Neural cell (in vitro differentiated cells): ENCODE results near the gene ACP4. TPM values are rescaled to one million over a fixed set of nuclear protein-coding genes. Genes with fewer than 3 reads are reported as not detected.

Experiments
- H2AFZ ChIP-seq: fragments of 200-600, 300-800 bp; sonication (generic), shearing (Covaris generic); 2 replicates; pipeline ENCODE4 v1.6.0; 2014; ENCODE audit warnings: low read depth, mild to moderate bottlenecking, antibody characterized with exemption, low read length, moderate library complexity
- H3F3A ChIP-seq: fragments of 200-600 bp; shearing (Covaris generic); 2 replicates; pipeline ENCODE4 v1.6.1; 2016; ENCODE audit warnings: mild to moderate bottlenecking, moderate library complexity, mixed read lengths, antibody characterized with exemption, low read length; ENCODE audit not compliant: insufficient read depth, poor library complexity, severe bottlenecking
- H3K27ac ChIP-seq: fragments of 200-600, 300-800 bp; sonication (generic), shearing (Covaris generic); 2 replicates; pipeline ENCODE4 v1.5.1; 2014; ENCODE audit warnings: mild to moderate bottlenecking, low read length, moderate library complexity
- H3K27me3 ChIP-seq: fragments of 300-800, 200-600 bp; sonication (generic), shearing (Covaris generic); 2 replicates; pipeline ENCODE4 v1.6.0; 2014; ENCODE audit warnings: mild to moderate bottlenecking, low read depth, low read length, moderate library complexity; ENCODE audit not compliant: insufficient read depth
- H3K36me3 ChIP-seq: fragments of 300-800, 200-600 bp; sonication (generic), shearing (Covaris generic); 2 replicates; pipeline ENCODE4 v1.5.1; 2014; ENCODE audit warnings: mild to moderate bottlenecking, antibody characterized with exemption, low read length, moderate library complexity; ENCODE audit not compliant: insufficient read depth
- H3K4me2 ChIP-seq: fragments of 300-800, 200-600 bp; sonication (generic), shearing (Covaris generic); 2 replicates; pipeline ENCODE4 v1.6.0; 2014; ENCODE audit warnings: mild to moderate bottlenecking, low read length
- H3K4me3 ChIP-seq: fragments of 300-800, 200-600 bp; sonication (generic), shearing (Covaris generic); 2 replicates; pipeline ENCODE4 v1.5.1; 2014; ENCODE audit warnings: mild to moderate bottlenecking, low read length, moderate library complexity
- H3K79me2 ChIP-seq: fragments of 200-600 bp; shearing (Covaris generic); replicated peaks from 2 replicates; pipeline ENCODE4 v1.6.0; 2014; ENCODE audit warnings: mild to moderate bottlenecking, low read length, moderate library complexity; ENCODE audit not compliant: insufficient read depth
- H3K9ac ChIP-seq: fragments of 300-800, 200-600 bp; sonication (generic), shearing (Covaris generic); 2 replicates; pipeline ENCODE4 v1.6.1; 2016; ENCODE audit warnings: mild to moderate bottlenecking, low read length, mixed read lengths
- H3K9me2 ChIP-seq: fragments of 200-600 bp; shearing (Covaris generic); 2 replicates; pipeline ENCODE4 v1.6.1; 2016; ENCODE audit warnings: mild to moderate bottlenecking, low read length, mixed read lengths; ENCODE audit not compliant: insufficient read depth
- H3K9me3 ChIP-seq: fragments of 200-600, 300-800 bp; sonication (generic), shearing (Covaris generic); 2 replicates; pipeline ENCODE4 v1.6.1; 2016; ENCODE audit warnings: mild to moderate bottlenecking, mixed run types, low read length, moderate library complexity, mixed read lengths
- H4K20me1 ChIP-seq: fragments of 200-600 bp; shearing (Covaris generic); 2 replicates; pipeline ENCODE4 v1.6.1; 2016; ENCODE audit warnings: mild to moderate bottlenecking, mixed run types; ENCODE audit not compliant: insufficient read depth
- EP300 ChIP-seq: fragments of 450-650 bp; conservative IDR thresholded peaks from 2 replicates; pipeline ENCODE4 v1.6.1; 2014; ENCODE audit warnings: antibody characterized with exemption, mild to moderate bottlenecking, moderate library complexity; ENCODE audit not compliant: poor library complexity, severe bottlenecking
- EZH2 ChIP-seq: fragments of 200-600, 300-800 bp; shearing (Covaris generic), sonication (generic); IDR thresholded peaks from 2 replicates; pipeline ENCODE4 v1.6.1; 2014; ENCODE audit warnings: antibody characterized with exemption, low read length, borderline replicate concordance, mild to moderate bottlenecking; ENCODE audit not compliant: insufficient read depth, poor library complexity, severe bottlenecking
- RAD21 ChIP-seq: fragments of 450-650 bp; conservative IDR thresholded peaks from 2 replicates; pipeline ENCODE4 v1.6.1; 2014; ENCODE audit warnings: antibody characterized with exemption, mild to moderate bottlenecking, moderate library complexity
- TAF1 ChIP-seq: IDR thresholded peaks from 2 replicates; pipeline ENCODE4 v1.6.1; 2012; ENCODE audit warnings: low read depth
- polyA plus RNA-seq: library from polyadenylated mRNA; depleted of rRNA; stranded (reverse); fragments of >200 nt; gene quantifications from 2 replicates; pipeline ENCODE4 v1.2.3, GENCODE V29; 2014
- small RNA-seq, 3 experiments: library from RNA; depleted of rRNA; stranded (forward); fragments of <200 nt; gene quantifications; one replicate each; pipeline ENCODE3, GENCODE V24; 2012
- TF ChIP-seq, protein P1 (sequence below): fragments of 450-650 bp; IDR thresholded peaks from 2 replicates; pipeline ENCODE4 v1.5.1; 2014; ENCODE audit warnings: antibody characterized with exemption, mild to moderate bottlenecking, moderate library complexity; ENCODE audit not compliant: poor library complexity, severe bottlenecking
- TF ChIP-seq, protein P2 (sequence below): IDR thresholded peaks from 2 replicates; pipeline ENCODE4 v1.6.1; 2012; ENCODE audit warnings: borderline replicate concordance

ACP4 gene
- polyA plus RNA-seq, 1 donor from 2014 or later: not detected

DNA sequence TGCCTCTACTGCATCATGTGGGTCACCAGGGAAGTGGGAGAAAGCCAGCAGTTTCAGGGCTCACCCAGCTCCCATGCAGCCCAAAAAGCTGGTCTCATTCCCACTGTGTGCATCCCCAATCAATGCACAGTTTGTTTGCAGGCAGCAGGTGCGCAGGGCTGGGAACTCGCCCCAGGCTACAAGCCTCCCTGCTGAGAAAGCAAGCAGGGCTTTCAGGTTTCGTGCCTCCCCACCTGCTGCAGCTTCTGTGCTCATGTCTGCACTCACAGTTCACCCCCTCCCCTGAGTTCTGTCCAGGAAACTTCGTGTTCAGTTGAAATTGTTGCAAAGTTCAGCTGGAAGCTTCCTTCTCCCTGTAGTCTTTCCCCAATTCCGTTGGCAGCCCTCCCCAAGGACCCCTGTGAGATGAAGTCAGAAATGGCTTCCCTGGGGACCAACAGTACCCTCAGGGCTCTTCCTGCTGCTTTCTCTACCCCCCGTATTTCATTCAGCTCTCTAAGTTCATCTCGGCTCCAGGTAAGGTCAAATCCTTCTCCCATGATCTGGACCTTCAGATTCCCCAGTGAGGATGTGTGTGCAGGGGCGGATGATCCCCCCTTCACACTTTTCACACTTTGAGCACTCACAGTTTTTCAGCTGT lies 54.2 kb downstream of the ACP4 start:
- no peaks in the 10 kb centered on the region for H3K27me3 ChIP-seq
- no peaks in the 10 kb centered on the region for H3K9me2 ChIP-seq
- H3F3A ChIP-seq: no peaks in the 10 kb centered on the region
- H2AFZ ChIP-seq: no peak overlapping the region
- no peak overlapping the region for H3K9ac ChIP-seq
- no peaks in the 10 kb centered on the region for H3K79me2 ChIP-seq
- no peaks in the 10 kb centered on the region for H3K36me3 ChIP-seq
- TF ChIP-seq TAF1 (no peak), EP300 (no peak), RAD21 (no peak), EZH2 (no peak)
- TF ChIP-seq, protein P1, sequence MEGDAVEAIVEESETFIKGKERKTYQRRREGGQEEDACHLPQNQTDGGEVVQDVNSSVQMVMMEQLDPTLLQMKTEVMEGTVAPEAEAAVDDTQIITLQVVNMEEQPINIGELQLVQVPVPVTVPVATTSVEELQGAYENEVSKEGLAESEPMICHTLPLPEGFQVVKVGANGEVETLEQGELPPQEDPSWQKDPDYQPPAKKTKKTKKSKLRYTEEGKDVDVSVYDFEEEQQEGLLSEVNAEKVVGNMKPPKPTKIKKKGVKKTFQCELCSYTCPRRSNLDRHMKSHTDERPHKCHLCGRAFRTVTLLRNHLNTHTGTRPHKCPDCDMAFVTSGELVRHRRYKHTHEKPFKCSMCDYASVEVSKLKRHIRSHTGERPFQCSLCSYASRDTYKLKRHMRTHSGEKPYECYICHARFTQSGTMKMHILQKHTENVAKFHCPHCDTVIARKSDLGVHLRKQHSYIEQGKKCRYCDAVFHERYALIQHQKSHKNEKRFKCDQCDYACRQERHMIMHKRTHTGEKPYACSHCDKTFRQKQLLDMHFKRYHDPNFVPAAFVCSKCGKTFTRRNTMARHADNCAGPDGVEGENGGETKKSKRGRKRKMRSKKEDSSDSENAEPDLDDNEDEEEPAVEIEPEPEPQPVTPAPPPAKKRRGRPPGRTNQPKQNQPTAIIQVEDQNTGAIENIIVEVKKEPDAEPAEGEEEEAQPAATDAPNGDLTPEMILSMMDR: no peak
- TF ChIP-seq, protein P2, sequence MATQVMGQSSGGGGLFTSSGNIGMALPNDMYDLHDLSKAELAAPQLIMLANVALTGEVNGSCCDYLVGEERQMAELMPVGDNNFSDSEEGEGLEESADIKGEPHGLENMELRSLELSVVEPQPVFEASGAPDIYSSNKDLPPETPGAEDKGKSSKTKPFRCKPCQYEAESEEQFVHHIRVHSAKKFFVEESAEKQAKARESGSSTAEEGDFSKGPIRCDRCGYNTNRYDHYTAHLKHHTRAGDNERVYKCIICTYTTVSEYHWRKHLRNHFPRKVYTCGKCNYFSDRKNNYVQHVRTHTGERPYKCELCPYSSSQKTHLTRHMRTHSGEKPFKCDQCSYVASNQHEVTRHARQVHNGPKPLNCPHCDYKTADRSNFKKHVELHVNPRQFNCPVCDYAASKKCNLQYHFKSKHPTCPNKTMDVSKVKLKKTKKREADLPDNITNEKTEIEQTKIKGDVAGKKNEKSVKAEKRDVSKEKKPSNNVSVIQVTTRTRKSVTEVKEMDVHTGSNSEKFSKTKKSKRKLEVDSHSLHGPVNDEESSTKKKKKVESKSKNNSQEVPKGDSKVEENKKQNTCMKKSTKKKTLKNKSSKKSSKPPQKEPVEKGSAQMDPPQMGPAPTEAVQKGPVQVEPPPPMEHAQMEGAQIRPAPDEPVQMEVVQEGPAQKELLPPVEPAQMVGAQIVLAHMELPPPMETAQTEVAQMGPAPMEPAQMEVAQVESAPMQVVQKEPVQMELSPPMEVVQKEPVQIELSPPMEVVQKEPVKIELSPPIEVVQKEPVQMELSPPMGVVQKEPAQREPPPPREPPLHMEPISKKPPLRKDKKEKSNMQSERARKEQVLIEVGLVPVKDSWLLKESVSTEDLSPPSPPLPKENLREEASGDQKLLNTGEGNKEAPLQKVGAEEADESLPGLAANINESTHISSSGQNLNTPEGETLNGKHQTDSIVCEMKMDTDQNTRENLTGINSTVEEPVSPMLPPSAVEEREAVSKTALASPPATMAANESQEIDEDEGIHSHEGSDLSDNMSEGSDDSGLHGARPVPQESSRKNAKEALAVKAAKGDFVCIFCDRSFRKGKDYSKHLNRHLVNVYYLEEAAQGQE: no peak
- no peaks in the 10 kb centered on the region for H4K20me1 ChIP-seq
- H3K4me2 ChIP-seq: no peak overlapping the region
- no peaks in the 10 kb centered on the region for H3K9me3 ChIP-seq
- H3K27ac ChIP-seq: no peak overlapping the region
- no peak overlapping the region for H3K4me3 ChIP-seq

Small RNA genes lying within 50 kb of the gene (small RNA-seq; reads per million reads assigned to genes)
- 55.1 to 136 (median 73.5) reads per million in 3 experiments for gene SNORD88A
- 0 reads per million in 3 experiments for gene SNORD88B
- 0 reads per million in 3 experiments for gene SNORD88C

Other genes starting within 250 kb of the ACP4 start
- 83.1 and 98.9 TPM in 2 replicates for gene LRRC4B, start 222.0 kb upstream of the ACP4 start, polyA plus RNA-seq
- gene SYT3, start 150.5 kb upstream of the ACP4 start, polyA plus RNA-seq: 14.8 and 18.6 TPM in 2 replicates
- gene C19orf81, start 141.0 kb upstream of the ACP4 start, polyA plus RNA-seq: 17.0 and 28.3 TPM in 2 replicates
- gene SHANK1, start 70.6 kb upstream of the ACP4 start, polyA plus RNA-seq: 3.2 and 7.9 TPM in 2 replicates
- gene CLEC11A, start 67.1 kb upstream of the ACP4 start, polyA plus RNA-seq: 18.4 and 19.5 TPM in 2 replicates
- not detected in 2 replicates for gene GPR32, start 20.0 kb upstream of the ACP4 start, polyA plus RNA-seq
- not detected in 2 replicates for gene KLK1, start 33.4 kb downstream of the ACP4 start, polyA plus RNA-seq
- not detected in 2 replicates for gene KLK15, start 43.2 kb downstream of the ACP4 start, polyA plus RNA-seq
- not detected in 2 replicates for gene KLK3, start 64.5 kb downstream of the ACP4 start, polyA plus RNA-seq
- not detected in 2 replicates for gene KLK2, start 83.0 kb downstream of the ACP4 start, polyA plus RNA-seq
- not detected in 2 replicates for gene KLK4, start 121.0 kb downstream of the ACP4 start, polyA plus RNA-seq
- gene KLK5, start 162.6 kb downstream of the ACP4 start, polyA plus RNA-seq: not detected in 2 replicates
- not detected in 2 replicates for gene KLK6, start 179.2 kb downstream of the ACP4 start, polyA plus RNA-seq
- gene KLK7, start 193.5 kb downstream of the ACP4 start, polyA plus RNA-seq: not detected in 2 replicates
- gene KLK8, start 211.2 kb downstream of the ACP4 start, polyA plus RNA-seq: not detected in 2 replicates
- gene KLK10, start 229.3 kb downstream of the ACP4 start, polyA plus RNA-seq: 0.73 TPM in 1 of 2 replicates, not detected in the other
- not detected in 2 replicates for gene KLK11, start 236.2 kb downstream of the ACP4 start, polyA plus RNA-seq
- not detected in 2 replicates for gene KLK12, start 244.6 kb downstream of the ACP4 start, polyA plus RNA-seq